Activated CD4-positive, alpha-beta T cell treated with anti-CD3 and anti-CD28 coated beads, Interleukin-10, Interleukin-2, amounts not matched to agents 100 ng/mL and 50 ng/mL, durations not matched to agents 16 hours and 8 hours (primary cell): Measurements from ENCODE around the gene SLC47A1.
A peak's percentile ranks its signal among the peaks of the same experiment; 100 is the strongest.
"Not testable (repeated sequence)": the region's sequence is repeated elsewhere in the genome, so short reads cannot be mapped to it uniquely, and the experiment has no call there.

Experiments used
- DNase-seq: peaks from one replicate; pipeline ENCODE4 v3.0.0-alpha.2; 2020

The SLC47A1 gene

DNA sequence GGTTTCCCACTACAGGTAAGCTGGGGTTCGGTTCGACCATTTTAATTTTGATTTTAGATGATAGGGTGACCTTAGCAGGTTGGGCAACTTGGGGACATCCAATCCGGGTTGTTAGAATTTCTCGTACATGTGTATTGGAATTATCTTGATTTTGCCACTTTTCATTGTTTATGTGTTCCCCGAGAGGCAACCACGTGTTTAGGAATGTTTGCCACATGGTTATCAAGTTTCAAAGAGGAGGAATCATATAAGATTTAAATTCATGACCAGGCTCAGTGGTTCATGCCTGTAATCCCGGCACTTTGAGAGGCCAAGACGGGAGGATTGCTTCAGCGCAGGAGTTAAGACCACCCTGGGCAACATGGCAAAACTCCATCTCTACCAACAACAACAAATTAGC lies 10.0 kb upstream of the SLC47A1 start:
- DNase-seq: no peak

DNA sequence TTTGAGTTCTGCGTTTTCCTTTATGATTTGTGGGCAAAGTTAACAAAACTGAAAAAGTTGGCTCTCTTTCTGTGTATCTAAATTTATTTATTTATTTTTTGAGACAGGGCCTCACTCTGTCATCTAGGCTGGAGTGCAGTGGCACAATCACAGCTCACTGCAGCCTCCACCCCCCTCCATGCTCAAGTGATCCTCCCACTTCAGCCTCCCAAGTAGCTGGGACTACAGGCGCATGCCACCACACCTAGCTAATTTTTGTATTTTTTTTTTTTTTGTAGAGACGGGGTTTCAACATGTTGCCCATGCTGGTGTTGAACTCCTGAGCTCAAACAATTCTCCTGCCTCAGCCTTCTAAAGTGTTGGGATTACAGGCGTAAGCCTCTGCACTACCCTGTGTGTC lies 6.7 kb upstream of the SLC47A1 start:
- DNase-seq: not testable (repeated sequence)

DNA sequence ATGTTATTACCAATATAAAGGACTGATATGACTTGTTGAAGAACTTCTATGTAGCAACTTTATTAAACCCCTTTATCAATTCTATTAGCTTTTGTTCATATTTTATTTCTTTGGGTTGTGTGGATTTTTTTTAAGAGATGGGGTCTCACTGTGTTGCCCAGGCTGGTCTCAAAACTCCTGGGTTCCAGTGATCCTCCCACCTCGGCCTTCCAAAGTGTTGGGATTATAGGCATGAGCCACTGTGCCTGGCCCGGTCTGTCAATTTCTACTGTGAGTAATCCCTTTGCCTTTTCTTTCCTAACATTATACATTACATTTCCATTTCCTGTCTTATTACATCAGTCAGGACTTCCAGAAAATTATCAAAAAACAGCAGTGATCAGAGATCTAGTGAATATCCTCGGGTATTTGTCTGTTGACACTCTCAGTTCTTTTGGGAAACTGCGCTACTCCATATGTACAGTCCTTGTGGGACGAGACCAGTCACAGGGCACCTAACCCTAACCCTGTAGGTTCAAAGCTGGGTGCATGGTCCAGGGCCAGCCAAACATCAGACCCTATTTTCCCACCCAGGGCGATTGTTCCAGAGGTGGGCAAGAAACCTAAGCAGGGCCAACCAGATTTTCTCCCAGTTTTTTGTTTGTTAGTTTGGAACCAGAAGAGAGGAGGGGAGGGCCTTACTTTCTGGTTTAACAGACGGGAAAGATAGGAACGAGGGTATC lies 1.7 kb upstream of the SLC47A1 start:
- no peak for DNase-seq

DNA sequence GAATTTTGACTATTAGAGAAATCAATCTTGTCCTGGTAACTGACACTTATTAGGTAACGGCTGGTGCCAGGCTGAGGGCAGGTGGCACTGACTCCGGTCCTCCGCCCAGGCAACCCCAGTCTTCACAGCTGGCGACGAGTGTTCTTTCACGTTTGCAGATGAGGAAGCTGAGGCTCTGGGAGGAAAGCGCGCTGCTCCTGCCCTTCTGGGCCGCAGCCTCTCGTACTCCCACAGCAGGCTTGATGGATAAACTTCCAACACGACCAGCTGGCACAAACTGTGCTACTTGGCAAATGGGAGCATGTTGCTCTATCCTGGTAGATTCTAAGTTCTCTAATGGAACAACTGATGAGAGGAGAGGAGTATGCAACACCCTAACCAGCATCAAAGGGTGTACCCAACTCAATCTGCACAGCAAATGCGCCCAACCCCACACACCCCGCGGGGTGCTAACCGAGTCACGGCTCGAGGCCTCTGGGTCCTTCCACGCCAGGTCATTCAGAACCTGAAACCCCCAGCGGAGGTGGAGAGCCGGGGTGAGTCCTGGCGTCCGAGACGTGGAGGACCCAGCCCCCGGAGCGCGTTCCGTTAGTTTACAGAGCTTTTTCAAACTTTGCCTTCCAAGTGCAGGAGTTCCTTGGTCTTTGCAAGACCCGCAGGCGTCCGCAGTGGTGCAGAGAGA lies 477 bp upstream of the SLC47A1 start:
- no peak for DNase-seq

DNA sequence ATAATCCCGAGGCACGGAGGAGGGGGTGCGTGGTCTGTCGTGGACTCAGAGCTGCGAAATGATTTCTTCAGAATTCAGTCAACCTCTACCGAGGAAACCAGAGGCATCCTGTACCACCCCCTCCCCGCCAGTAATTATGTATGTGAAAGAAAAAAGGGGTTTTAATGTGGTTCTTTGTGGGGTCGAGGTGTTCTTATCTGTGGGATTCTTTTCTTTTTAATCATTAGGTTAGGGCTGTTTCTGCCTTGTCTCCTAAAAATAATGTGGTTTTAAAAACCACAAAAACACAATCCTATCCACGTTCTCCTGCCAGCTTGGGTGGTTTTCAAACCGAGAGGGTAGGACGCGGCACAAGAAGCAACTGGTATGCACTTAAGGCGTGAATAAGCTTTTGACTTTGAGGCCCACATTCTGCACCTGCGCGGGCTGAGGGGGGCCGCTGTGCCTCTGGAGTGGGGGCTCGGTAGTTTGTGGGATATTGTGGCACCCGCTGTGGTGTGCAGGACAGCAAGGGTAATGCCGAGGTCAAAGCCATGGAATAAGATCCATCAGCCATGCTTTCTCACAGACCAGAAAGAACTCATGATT lies 1.0 kb downstream of the SLC47A1 start:
- DNase-seq: peak; percentile 42

DNA sequence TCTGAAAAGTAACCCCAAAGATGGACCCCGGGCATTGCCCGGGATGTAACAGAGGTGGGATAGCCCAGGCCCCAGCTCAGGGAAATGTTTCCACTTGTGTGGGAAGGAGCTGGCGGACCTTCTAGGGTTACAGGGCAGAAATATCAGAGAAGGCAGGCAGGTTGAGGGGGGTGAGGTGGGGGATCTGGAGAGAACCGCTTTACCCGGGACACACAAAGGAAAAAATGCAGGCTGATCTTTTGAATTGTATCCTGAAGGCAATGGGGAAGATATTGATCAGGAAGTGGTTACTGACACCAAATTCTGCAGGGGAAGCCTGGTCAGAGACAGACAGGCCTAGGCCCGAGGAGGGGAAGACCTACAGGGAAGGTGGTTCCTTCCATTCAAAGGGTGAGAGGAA lies 3.5 kb downstream of the SLC47A1 start:
- DNase-seq: no peak

DNA sequence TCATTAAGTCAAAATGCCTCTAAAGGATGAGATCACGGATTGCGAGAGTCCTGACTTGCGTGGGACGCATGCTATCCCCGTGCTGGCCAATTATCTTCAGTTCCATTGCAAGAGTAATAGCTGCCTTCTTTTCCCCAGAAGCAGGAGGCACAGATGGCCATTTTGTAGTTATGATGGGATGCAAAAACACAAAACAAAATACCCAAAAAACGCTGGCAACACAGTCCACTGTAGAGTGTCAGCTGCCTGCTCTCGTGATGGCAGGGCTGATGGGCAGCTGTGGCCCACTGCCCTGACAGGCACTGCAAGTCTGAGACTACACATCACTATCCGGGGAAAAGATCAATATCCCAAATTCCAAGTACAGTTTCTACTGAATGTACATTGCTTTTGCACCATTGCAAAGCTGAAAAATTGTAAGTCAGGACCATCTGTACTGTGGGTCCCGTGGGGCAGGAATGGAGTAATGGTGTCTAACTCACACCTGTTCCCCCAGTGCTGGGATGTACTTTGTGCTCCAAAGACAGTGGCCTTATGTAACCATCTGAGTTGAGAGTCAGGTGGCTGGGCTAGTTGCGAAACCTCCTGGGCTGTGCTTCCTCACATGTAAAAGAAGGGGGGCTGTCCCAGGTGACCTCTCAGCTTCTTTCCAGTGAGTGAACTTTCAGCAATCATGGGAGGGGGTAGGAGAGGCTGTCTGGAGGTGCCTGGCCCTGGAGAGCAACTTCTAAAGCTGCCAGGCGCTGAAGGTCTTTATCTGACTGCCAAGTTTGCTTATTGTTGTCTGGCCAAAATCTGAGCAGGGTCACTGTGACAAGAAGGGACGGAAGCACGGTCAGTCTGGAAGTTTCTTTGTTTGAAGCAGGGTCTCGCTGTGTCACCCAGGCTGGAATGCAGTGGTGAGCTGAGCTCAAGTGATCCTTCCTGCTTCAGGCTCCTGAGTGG lies 4.7 kb downstream of the SLC47A1 start:
- no peak for DNase-seq

DNA sequence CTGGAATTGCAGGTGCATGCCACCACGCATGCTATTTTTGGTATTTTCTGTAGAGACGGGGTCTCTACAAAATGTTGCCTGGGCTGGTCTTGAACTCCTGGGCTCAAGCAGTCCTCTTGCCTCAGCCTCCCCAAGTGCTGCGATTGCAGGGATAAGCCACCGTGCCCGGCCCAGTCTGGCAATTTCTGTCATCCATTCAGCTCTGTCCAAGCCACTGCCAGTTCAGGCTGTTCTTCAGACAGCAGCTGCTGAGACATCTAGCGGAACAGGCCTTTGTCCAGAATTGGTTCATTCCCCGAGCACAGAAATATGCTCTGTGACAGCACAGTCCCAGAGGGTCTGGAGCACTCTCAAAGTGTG lies 5.4 kb downstream of the SLC47A1 start:
- DNase-seq: no peak

DNA sequence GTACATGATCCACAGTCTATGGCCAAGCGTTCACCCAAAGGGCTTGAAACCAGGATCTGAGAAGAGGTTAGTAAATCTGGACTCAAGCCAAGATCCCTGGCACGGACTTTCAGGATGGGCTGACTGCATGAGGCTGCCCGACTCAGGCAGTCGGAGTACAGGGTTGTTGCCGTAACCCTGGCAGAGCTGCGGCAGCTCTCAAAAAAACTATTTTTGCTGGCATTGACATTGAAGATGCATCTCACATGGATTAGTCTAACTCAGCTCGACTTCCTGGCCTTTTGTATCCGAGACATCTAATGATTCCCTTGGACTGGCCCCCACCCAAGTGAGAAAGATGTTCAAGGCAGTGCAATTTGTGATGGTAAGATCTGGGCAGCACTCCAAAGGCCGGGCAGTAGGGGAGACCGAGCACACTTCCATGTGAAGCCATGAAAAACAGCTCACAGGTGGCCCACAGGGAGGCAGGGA lies 6.2 kb downstream of the SLC47A1 start:
- no peak for DNase-seq

DNA sequence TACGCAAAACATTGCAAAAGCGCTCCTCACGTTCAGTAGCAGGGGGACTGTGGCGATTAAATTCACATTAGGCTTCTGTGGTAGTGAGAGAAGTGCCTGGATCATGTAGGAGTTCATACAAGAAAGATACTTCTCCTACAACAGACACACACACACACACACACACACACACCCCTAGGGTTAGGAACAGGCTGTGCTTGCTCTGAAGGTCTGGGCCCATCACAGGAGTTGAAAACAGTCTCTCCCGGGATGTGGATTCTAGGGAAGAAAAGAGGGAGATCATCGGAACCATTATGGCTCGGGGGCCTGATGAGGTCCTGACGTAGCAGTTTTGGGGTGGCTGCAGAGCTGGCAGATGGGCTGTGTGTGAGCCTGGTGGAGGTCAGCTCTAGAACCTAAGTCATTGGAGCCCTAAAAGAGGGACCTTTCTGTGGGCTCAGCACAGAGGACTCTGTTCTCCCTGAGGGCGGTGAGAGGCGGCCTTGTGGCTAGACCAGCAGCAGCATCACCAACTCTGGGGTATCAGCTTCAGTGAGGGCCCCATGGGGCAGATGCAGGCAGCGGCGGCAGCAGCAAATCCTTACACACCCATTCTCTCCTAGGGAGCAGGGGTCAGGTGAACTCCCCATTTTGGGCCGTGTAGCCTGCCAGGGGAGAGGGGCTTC lies 7.2 kb downstream of the SLC47A1 start:
- no peak for DNase-seq

DNA sequence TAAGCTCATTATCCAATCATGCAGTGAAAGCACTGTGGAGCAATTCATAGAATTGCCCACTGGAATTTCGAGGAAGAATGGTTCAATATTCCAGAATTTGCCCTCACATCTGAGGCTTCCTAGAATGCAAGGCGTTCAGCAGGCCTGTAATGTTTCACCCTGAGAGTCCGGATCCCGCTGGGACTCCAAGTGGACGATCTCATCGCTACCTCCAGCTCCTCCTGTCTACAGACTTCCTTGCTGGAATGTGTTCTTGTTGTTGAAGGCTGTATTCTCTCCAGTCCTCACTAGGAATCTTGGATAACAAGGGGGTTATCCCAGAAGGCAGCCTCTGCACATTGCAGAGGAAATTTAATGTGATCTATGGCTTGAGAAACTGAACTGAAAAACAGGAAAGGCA lies 7.8 kb downstream of the SLC47A1 start:
- no peak for DNase-seq

DNA sequence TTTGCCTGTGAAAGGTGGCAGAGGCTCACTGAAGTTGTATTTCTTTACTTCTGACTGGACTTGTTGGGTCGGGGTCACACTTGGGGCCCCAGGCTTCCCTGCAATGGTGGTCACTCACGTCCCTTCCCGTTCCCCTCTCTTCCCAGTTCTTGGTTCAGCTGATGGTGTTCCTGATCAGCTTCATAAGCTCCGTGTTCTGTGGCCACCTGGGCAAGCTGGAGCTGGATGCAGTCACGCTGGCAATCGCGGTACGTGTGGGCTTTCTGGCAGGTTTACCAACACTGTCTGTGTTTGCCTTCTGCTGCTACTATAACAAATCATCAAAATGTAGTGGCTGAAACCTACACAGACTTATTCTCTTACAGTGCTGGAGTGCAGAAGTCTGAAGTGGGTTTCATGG lies 8.6 kb downstream of the SLC47A1 start:
- DNase-seq: no peak

DNA sequence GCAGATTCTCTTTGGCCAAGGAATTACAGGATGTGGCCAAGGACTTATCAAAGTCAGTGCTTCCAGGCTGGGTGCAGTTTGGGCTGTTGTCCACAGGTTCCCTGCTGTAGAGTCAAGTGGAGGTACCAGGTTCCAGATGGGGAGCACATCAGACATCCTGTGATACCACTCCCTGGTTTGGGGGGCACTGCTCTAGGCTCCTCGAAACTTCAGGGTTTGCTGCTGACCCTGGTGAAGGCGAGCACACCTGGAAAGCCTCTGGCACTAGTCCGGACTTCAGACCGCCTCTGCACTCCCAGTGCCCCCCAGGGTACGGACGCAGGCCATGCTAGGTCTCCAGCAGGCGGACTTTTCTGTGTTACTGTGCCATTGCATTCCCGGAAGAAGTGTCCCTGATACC lies 10.7 kb downstream of the SLC47A1 start:
- DNase-seq: no peak

DNA sequence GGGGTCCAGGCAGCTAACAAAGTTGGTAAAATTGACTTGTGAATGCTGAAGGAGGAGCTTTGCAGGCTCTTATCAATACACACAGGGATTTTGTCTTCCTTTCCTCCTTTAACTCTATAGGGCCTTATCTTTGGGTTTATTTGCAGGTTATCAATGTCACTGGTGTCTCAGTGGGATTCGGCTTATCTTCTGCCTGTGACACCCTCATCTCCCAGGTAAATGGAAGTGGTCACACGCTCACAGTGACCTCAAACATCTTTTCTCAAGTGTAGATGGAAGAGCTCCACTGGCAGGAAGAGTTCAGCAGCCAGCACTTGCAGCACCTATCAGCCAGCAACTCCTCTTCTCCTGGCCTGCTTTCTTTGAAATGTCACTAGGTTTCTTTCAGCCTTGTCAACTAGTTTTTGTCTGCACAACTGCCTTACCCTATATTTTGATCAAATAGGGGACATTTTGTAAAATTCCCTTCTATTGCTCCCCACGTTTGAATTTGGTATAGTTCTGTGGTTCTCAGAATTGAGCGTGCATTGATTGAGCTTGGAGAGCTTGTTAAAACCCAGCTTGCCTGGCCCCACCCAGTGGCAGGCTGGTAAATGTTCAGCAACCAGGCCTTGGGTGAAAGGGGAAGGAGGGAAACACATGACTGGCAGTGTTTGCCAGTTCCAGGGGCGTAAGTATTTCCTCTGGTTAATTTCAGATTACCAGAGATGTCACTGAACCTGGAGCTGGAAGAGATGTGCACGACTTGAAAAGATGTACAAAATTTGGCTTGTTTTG lies 12.8 kb downstream of the SLC47A1 start:
- no peak for DNase-seq

DNA sequence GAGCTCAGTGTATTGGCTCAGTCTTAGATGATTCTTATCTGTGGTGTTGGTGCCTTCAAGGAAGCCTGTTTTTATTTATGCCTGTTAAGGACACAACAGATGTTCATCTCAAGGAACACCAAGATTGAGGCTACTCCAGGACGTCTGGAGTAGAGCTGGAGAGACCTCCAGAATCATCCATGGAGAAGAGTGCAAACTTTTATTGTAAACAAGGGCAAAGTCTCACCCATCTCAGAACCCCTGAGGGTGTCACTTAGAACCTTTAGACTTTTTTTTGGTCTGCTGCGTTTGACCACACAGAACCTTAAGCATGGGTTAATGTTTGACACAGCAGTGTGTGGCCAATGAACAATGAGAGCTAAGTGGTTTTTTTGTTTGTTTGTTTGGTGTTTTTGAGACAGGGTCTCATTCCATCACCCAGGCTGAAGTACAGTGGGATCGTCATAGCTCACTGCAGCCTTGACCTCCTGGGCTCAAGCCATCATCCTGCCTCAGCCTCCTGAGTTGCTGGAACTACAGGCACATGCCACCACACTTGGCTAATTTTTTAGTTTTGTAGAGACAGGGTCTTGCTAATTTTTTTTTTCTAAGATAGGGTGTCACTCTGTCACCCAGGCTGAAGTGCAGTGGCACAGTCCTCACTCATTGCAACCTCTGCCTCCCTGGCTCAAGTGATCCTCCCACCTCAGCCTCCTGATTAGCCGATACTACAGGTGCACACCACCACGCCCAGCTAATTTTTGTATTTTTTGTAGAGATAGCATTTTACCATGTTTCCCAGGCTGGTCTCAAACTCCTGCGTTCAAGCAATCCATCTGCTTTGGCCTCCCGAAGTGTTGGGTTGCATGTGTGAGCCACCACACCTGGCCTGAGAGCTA lies 16.3 kb downstream of the SLC47A1 start:
- no peak for DNase-seq

DNA sequence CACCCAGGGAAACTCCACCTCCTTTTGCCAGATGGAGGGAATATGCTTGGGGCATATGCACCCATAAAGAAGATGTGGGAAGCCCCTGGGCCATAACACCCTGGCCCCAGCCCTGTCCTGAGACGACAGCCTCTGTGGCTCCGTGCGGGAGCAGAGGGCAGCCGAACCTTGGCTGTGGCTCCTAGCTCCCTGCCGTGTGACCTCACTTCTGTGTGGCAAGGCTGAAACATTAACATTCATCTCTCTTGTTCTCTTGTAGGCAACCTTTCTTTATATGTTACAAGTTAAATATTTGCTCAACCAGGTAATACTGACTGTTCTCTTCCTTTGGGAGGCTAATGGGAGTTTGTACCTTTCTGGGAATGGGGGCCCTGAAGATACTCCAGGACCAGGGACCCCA lies 17.5 kb downstream of the SLC47A1 start:
- DNase-seq: no peak

DNA sequence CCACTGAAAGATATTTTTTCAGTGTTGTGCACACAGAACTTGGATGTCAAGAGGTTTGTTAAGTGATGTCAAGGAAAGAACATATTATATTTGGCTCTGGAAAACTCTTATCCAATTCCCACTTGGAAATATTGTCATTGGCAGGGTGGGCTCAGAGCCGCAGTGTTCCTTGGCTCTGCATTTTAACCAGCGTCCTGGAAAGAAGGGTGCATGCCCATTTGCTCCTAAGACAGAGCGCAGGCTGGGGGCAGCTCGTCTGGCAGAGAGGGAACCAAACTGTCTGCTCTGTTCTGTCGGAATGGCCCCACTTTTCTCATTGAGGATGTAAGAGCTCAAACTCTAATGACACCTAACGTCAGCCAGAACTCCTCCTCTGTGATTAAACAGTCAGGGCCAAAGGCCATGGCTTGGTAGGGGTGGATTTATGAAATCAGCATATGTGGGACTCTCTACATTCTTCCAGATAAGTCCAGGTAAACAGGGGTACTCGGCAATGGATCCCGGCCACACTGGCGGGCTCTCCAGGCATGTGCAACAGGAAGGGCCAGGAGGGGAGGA lies 18.0 kb downstream of the SLC47A1 start:
- DNase-seq: no peak

DNA sequence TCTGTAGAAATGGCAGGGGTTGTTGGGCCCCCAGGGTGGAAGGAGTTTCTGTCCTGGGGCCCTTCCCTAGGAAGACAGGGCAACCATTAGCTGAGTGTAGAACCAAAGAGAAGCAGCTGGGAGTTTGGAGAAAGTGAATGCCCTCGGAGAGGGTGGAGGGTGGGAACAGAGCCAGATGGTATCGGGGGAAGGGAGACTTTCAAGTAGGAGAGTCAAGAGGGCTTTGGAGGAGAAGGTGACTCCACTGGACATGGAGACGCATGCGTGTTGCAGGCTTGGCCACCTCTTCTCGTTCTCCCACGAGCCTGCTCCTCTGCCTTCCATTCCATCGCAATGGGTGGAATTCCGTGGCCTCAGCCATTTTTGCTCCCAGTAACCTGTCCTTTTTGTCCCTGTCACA lies 19.4 kb downstream of the SLC47A1 start:
- DNase-seq: no peak

DNA sequence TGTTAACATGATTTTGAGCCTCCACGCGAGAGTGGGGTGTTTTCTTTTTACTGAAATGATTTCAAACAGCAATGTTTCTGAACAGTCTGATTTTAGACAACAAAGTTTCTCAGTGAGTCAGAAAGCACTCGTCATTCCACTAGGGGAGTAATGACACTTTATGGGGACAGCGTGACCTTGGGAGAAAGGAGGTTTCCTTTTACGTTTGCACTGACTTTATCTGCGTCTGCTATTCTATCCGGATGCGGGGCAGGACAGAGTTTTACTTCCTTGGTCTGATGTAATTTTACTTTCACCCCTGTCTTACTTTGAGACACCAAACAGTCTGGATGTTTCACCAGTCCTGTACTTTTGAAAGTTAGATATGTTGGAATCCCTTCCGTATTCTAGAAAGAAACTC lies 20.7 kb downstream of the SLC47A1 start:
- no peak for DNase-seq

DNA sequence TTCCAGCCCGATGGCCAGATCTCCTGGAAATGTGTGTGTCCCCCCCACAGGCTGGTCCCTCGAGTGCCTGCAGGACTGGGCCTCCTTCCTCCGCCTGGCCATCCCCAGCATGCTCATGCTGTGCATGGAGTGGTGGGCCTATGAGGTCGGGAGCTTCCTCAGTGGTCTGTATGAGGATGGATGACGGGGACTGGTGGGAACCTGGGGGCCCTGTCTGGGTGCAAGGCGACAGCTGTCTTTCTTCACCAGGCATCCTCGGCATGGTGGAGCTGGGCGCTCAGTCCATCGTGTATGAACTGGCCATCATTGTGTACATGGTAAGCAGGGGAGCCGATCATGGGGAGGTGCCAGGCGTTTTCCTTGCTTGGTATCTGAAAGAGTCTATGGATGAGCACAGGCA lies 22.1 kb downstream of the SLC47A1 start:
- no peak for DNase-seq

DNA sequence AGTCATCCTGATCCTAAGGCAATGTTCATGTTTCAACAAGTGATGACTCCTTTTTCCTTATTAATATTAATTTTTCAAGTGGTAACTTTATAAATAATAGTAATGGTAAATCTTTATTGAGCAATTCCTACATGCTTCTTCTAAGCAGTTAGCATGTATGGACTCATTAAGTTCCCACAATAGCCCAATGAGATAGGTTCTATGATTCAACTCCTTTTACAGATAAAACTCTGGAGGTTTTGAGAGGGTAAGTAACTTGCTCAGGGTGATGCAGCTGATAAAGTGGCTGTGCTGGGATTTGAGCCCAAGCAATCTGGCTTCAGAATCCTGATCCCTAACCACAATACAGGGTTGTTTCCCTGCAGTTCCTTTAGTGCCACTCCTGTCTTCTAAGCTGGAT lies 25.3 kb downstream of the SLC47A1 start:
- DNase-seq: no peak
